ENCODE measurements around the gene ERVK3-1.

DNA sequence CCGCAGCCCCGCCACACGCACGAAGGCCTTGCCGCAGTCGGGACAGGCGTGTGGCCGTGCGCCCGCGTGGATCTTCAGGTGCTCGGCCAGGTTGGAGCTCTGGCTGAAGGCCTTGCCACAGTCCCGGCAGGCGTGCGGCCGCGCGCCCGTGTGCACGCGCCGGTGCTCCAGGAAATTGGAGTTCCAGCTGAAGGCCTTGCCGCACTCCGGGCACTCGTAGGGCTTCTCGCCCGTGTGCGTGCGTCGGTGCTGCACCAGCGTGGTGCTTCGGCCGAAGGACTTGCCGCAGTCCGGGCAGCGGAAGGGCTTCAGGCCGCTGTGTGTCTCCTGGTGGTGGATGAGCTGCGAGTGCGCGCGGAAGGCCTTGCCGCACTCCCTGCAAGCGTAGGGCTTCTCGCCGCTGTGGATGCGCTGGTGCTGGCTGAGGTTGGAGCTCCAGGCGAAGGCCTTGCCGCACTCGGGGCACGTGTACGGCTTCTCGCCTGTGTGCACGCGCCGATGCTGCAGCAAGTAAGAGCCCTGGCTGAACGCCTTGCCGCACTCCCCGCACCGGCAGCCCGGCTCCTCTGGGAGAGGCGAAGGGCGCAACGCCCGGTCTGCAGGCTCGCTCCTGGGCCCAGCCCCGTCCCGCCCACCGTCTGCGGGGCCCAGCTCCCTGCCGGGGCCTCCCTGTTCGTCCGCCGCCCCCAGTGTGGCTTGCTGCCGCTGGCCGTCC is 51.7 kb downstream of the ERVK3-1 start:
- TF ChIP-seq, protein P1, sequence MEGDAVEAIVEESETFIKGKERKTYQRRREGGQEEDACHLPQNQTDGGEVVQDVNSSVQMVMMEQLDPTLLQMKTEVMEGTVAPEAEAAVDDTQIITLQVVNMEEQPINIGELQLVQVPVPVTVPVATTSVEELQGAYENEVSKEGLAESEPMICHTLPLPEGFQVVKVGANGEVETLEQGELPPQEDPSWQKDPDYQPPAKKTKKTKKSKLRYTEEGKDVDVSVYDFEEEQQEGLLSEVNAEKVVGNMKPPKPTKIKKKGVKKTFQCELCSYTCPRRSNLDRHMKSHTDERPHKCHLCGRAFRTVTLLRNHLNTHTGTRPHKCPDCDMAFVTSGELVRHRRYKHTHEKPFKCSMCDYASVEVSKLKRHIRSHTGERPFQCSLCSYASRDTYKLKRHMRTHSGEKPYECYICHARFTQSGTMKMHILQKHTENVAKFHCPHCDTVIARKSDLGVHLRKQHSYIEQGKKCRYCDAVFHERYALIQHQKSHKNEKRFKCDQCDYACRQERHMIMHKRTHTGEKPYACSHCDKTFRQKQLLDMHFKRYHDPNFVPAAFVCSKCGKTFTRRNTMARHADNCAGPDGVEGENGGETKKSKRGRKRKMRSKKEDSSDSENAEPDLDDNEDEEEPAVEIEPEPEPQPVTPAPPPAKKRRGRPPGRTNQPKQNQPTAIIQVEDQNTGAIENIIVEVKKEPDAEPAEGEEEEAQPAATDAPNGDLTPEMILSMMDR (IDR thresholded peaks at IDR 0.05): no peak
- TF ChIP-seq POLR2A (IDR thresholded peaks at IDR 0.05): no peak
